ENCODE results near the gene ACTG1. TPM values are rescaled to one million over a fixed set of nuclear protein-coding genes. Genes with fewer than 3 reads are reported as not detected.

ACTG1 gene
- total and polyA plus RNA-seq, 4 donors: 1,438 to 2,547 (median 2,309) TPM

DNA sequence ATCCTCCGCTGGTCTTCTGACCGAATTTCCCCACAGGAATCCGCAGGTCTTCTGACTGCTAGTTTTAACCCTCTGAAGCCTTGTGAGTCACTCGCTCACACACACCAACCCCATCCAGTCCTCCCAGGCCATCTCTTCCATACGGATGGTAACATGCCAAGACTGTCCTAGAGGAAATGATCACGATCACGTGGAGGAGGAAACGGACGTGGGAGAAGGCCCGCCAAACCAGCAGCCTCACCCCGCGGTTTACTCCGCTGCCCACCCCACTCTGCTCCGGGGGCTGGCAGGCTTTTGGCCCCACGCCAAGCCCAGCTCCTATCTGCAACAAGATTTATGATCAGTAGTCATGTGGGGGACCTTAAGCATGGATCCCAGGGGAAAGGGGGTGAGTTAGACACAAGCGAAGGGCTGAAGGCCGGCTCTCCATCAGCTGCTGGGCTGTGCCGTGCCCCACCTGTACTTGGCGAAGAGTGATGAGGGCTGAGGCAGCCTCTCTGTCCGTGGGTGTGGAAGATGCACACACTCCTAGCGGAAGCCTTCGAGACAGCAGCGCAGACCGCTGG lies 41.1 kb upstream of the ACTG1 start:
- Histone ChIP-seq H3K4me1 (ENCODE audit: control insufficient read depth in 1 of 2, insufficient read depth in 2 of 2, low read length in 2 of 2) (no peaks in the 10 kb centered on the region), H3K27ac (ENCODE audit: low read depth in 1 of 2, low read length in 2 of 2) (peak overlapping the region in 1 of 2 donors; percentile 69), H3K4me3 (ENCODE audit: low read length in 2 of 2) (peak overlapping the region in 1 of 2 donors; percentile 66), H3K27me3 (ENCODE audit: control insufficient read depth in 1 of 2, insufficient read depth in 2 of 2, low read length in 1 of 2) (no peaks in the 10 kb centered on the region), H3K9me3 (ENCODE audit: control insufficient read depth, low read length) (no peaks in the 10 kb centered on the region), H3K36me3 (ENCODE audit: control insufficient read depth in 1 of 2, insufficient read depth in 2 of 2, low read length in 1 of 2) (no peaks in the 10 kb centered on the region)
- no peak for DNase-seq
- ATAC-seq (ENCODE audit: low FRiP score): peak; percentile 3
- intact Hi-C loops (cut with DNase I): loop anchor here (2.0 to 5.0 kb wide), 4 partner anchors 13 to 261 kb away; no protein-coding TSS in a partner anchor
- 19 to 21% methylated on average over 24 of the region's 24 CpGs for WGBS, 2 donors

DNA sequence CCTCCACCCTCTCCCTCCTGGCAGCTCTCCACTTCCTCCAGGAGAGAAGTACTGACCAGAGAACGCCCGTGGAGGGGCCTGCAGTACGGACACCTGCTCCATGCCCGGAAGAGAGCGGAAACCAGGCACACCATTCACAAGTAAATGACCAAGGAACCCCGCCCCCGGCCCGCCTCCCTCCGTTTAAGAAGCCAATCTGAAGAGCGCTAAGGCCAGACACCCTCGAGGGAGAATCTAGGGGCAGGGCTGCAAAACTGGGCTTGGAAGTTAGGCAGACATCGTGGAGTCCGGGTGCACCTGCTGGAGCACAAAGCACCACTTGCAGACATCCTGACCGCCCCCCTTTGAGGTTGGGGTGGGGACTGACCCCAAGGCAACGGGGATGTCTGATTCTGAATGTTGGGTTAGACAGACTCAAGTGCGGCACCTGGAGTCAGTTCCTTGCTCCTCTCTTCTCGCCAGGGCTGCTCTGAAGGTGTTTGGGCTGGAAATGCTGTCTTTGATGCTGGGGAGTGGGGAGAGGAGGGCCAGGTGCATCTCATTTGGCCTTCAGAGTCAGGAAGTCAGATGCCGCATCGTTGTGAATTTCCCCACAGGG lies 40.5 kb upstream of the ACTG1 start:
- peak; percentile 77 for ATAC-seq (ENCODE audit: low FRiP score)
- intact Hi-C loops (cut with DNase I): loop anchor here (2.0 to 5.0 kb wide), 4 partner anchors 14 to 261 kb away; no protein-coding TSS in a partner anchor
- H3K27ac ChIP-seq (ENCODE audit: low read depth in 1 of 2, low read length in 2 of 2): peak overlapping the region in 1 of 2 donors; percentile 79
- no peaks in the 10 kb centered on the region for H3K9me3 ChIP-seq (ENCODE audit: control insufficient read depth, low read length)
- peak overlapping the region; percentile 39 to 66 for H3K4me3 ChIP-seq (ENCODE audit: low read length in 2 of 2)
- H3K4me1 ChIP-seq (ENCODE audit: control insufficient read depth in 1 of 2, insufficient read depth in 2 of 2, low read length in 2 of 2): no peaks in the 10 kb centered on the region
- peak; percentile 77 to 90 for DNase-seq
- 1 to 2% methylated on average over 18 to 19 of the region's 19 CpGs for WGBS, 2 donors
- no peaks in the 10 kb centered on the region for H3K27me3 ChIP-seq (ENCODE audit: control insufficient read depth in 1 of 2, insufficient read depth in 2 of 2, low read length in 1 of 2)
- H3K36me3 ChIP-seq (ENCODE audit: control insufficient read depth in 1 of 2, insufficient read depth in 2 of 2, low read length in 1 of 2): no peaks in the 10 kb centered on the region

DNA sequence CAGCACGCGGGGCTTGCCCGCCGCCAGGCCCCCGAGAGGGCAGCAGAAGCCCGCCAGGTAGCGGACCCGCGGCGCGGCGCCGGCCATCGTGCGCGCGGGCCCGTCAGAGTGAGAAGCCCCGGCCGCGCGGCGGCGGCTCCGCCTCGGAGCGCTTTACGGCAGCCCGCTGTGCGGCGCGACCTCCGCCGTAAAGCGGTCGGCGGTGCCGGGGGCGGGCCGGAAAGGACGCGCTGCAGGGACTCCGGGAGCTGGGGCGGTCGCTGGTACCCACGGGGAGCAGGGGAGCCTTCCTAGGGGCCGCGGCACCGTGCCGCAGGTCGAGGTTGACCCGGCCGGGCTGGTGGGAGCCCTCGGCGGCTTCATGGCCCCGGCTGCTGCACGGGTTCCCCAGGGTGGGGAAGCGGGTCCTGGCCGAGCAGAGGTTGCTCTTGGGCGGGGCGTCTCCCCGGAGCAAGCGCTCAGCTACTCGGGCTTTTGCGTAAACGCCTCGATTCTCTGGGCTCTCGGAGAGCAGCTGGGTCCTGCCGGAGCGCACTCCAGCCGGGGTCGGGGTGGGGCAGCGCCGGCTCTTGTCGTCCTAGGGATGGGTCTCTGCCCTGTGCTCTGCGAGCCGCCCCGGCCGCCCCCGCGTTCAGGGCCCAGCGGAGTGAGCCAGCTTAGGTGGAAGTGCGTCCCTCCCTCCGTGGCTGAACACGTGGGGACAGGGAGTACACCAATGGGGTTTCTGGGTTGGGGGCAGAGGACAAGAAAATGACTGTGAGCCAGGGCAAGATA lies 39.8 kb upstream of the ACTG1 start, which contains the start of gene FAAP100:
TSS of gene FAAP100 (minus strand) at position 110 of the 774 bp plus-strand sequence. CDS start at position 87, 23 bp downstream.
- 0% methylated on average over 76 to 85 of the region's 85 CpGs for WGBS, 2 donors
- Histone ChIP-seq H3K4me1 (ENCODE audit: control insufficient read depth in 1 of 2, insufficient read depth in 2 of 2, low read length in 2 of 2) (no peaks in the 10 kb centered on the region), H3K27ac (ENCODE audit: low read depth in 1 of 2, low read length in 2 of 2) (peak within 1 kb of the TSS in 1 of 2 donors; percentile 79), H3K4me3 (ENCODE audit: low read length in 2 of 2) (peak within 1 kb of the TSS; percentile 39 to 66), H3K27me3 (ENCODE audit: control insufficient read depth in 1 of 2, insufficient read depth in 2 of 2, low read length in 1 of 2) (no peaks in the 10 kb centered on the region), H3K9me3 (ENCODE audit: control insufficient read depth, low read length) (no peaks in the 10 kb centered on the region), H3K36me3 (ENCODE audit: control insufficient read depth in 1 of 2, insufficient read depth in 2 of 2, low read length in 1 of 2) (no peaks in the 10 kb centered on the region)
- ATAC-seq (ENCODE audit: low FRiP score): peak; percentile 90
- intact Hi-C loops (cut with DNase I): loop anchor here (2.0 to 5.0 kb wide), 4 partner anchors 14 to 260 kb away; no protein-coding TSS in a partner anchor
- peak; percentile 86 to 93 for DNase-seq

DNA sequence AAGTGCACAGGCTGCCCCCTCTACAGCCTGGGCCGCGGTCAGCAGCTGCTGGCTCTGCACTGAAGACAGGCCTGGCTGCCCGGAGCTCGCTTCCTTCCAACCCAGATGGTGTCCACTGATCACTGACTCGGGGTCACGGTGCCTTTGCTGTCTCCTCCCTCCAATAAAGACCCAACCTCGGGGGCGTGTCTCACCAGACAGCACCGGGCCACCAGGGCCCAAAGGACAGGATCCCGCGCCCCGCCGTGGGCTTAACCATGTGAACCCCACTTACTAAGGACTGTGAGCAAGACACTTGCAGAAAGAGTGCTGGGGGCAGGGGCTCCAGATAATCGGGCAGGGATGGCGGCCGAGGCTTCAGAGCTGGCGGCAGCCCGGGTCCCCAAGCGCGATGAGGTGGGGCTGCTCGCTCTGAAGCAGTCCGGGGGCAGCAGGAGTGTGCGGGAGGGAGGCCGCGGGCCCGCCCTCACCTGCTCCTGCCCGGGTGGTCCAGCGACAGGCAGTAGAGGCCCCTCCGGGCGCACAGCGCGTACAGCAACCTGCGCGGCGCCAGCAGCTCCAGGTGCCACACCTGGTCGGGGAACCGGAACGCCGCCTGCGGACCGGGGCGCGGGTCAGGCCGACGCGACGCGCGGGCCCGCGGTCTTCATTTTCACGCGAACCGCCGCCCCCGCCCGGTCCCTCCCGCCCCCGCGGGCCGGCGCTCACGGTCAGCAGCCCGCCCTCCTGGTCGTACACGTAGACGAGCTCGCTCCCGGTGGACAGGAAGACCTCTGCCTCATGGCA lies 39.1 kb upstream of the ACTG1 start:
- peak overlapping the region; percentile 39 to 66 for H3K4me3 ChIP-seq (ENCODE audit: low read length in 2 of 2)
- H3K9me3 ChIP-seq (ENCODE audit: control insufficient read depth, low read length): no peaks in the 10 kb centered on the region
- H3K4me1 ChIP-seq (ENCODE audit: control insufficient read depth in 1 of 2, insufficient read depth in 2 of 2, low read length in 2 of 2): no peaks in the 10 kb centered on the region
- H3K27me3 ChIP-seq (ENCODE audit: control insufficient read depth in 1 of 2, insufficient read depth in 2 of 2, low read length in 1 of 2): no peaks in the 10 kb centered on the region
- no peaks in the 10 kb centered on the region for H3K36me3 ChIP-seq (ENCODE audit: control insufficient read depth in 1 of 2, insufficient read depth in 2 of 2, low read length in 1 of 2)
- no peak overlapping the region for H3K27ac ChIP-seq (ENCODE audit: low read depth in 1 of 2, low read length in 2 of 2)
- intact Hi-C loops (cut with DNase I): loop anchor here (2.0 to 5.0 kb wide), 4 partner anchors 15 to 259 kb away; no protein-coding TSS in a partner anchor
- DNase-seq (no peak), ATAC-seq (ENCODE audit: low FRiP score) (no peak)
- 0% methylated on average over 31 to 69 of the region's 69 CpGs for WGBS, 2 donors

DNA sequence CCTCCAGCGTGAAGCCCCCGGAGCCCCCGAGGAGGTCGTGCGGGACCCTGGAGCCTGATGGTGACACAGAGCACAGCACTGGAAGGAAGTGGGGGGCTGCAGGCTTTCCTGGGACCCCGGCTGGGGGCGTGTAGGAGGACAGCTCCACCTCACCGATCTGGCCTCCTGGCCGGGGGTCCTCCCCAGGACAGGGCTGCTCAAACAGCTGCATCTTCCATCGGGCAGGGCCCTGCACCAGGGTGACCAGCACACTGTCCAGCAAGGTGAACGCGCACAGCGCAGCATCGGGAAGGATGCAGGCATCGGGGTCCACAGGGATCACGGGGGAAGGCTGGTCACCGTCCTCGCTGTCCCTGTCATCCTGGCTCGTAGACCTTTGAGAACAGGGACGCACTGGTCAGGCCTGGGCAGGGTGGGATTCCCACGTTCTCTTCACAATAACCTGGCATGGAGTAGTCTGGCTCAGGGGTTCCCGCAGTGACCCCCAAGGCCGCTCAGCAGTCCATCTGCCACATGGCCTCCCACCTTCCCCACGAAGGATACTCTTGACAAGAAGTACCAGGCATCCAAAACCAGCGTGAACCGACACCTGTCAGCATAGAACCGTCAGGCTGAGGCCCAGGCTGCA lies 38.3 kb upstream of the ACTG1 start:
- H3K27me3 ChIP-seq (ENCODE audit: control insufficient read depth in 1 of 2, insufficient read depth in 2 of 2, low read length in 1 of 2): no peaks in the 10 kb centered on the region
- no peaks in the 10 kb centered on the region for H3K36me3 ChIP-seq (ENCODE audit: control insufficient read depth in 1 of 2, insufficient read depth in 2 of 2, low read length in 1 of 2)
- DNase-seq: no peak
- WGBS, 2 donors: 75 to 79% methylated on average over 27 of the region's 27 CpGs
- peak overlapping the region in 1 of 2 donors; percentile 66 for H3K4me3 ChIP-seq (ENCODE audit: low read length in 2 of 2)
- intact Hi-C loops (cut with DNase I): loop anchor here in 1 of 2 donors (5.0 kb wide), 1 partner anchor 259 kb away; no protein-coding TSS in a partner anchor
- H3K4me1 ChIP-seq (ENCODE audit: control insufficient read depth in 1 of 2, insufficient read depth in 2 of 2, low read length in 2 of 2): no peaks in the 10 kb centered on the region
- H3K9me3 ChIP-seq (ENCODE audit: control insufficient read depth, low read length): no peaks in the 10 kb centered on the region
- no peak overlapping the region for H3K27ac ChIP-seq (ENCODE audit: low read depth in 1 of 2, low read length in 2 of 2)
- no peak for ATAC-seq (ENCODE audit: low FRiP score)

DNA sequence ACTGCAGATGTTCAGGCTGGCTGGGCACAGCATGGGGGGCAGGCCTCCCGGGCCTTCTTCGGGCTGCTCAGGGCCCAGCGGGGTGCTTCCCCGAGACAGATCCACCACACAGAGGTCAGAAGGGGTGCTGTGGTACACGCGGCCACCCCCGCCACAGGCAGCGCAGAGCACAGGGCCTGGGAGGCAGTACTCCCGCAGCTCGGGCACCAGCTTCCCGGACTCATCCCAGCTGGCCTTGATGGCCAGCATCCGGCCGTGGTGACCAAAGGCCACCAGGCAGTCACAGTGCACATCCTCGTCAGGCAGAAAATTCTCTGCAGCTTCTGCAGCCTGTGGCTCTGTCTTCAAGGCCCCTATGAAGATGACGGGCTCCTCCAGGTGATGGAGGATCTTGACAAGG lies 37.7 kb upstream of the ACTG1 start:
- DNase-seq (no peak), ATAC-seq (ENCODE audit: low FRiP score) (no peak)
- Histone ChIP-seq H3K27me3 (ENCODE audit: control insufficient read depth in 1 of 2, insufficient read depth in 2 of 2, low read length in 1 of 2) (no peaks in the 10 kb centered on the region), H3K9me3 (ENCODE audit: control insufficient read depth, low read length) (no peaks in the 10 kb centered on the region), H3K27ac (ENCODE audit: low read depth in 1 of 2, low read length in 2 of 2) (no peak overlapping the region), H3K4me1 (ENCODE audit: control insufficient read depth in 1 of 2, insufficient read depth in 2 of 2, low read length in 2 of 2) (no peaks in the 10 kb centered on the region), H3K4me3 (ENCODE audit: low read length in 2 of 2) (no peak overlapping the region), H3K36me3 (ENCODE audit: control insufficient read depth in 1 of 2, insufficient read depth in 2 of 2, low read length in 1 of 2) (no peaks in the 10 kb centered on the region)
- whole genome bisulfite sequencing, 2 donors: 91% methylated on average over 15 of the region's 15 CpGs
- intact Hi-C loops (cut with DNase I): loop anchor here in 1 of 2 donors (5.0 kb wide), 1 partner anchor 258 kb away; no protein-coding TSS in a partner anchor

DNA sequence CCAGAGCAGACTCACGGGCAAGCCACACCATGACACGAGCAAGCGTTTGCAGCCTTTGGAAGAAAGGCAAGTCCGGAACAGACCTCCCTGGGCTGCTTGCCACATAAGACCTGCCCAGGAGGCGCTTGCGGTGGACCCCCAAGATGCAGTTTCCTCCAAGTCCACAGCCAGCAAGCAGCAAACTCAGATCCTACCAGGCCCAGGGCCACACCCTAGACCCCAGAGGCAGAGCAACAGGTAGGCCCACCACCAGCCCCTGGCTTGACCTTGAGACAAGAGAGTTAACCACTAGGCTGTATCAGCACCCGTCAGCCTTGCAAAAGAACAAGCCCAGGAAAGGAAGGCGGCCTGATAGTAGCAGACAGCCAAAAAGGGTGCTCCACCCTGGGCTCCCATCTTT lies 37.2 kb upstream of the ACTG1 start:
- no peak overlapping the region for H3K4me3 ChIP-seq (ENCODE audit: low read length in 2 of 2)
- 88 to 90% methylated on average over 8 of the region's 8 CpGs for WGBS, 2 donors
- intact Hi-C loops (cut with DNase I): loop anchor here in 1 of 2 donors (5.0 kb wide), 1 partner anchor 258 kb away; no protein-coding TSS in a partner anchor
- DNase-seq (no peak), ATAC-seq (ENCODE audit: low FRiP score) (no peak)
- H3K9me3 ChIP-seq (ENCODE audit: control insufficient read depth, low read length): no peaks in the 10 kb centered on the region
- no peaks in the 10 kb centered on the region for H3K27me3 ChIP-seq (ENCODE audit: control insufficient read depth in 1 of 2, insufficient read depth in 2 of 2, low read length in 1 of 2)
- H3K27ac ChIP-seq (ENCODE audit: low read depth in 1 of 2, low read length in 2 of 2): no peak overlapping the region
- H3K36me3 ChIP-seq (ENCODE audit: control insufficient read depth in 1 of 2, insufficient read depth in 2 of 2, low read length in 1 of 2): no peaks in the 10 kb centered on the region
- H3K4me1 ChIP-seq (ENCODE audit: control insufficient read depth in 1 of 2, insufficient read depth in 2 of 2, low read length in 2 of 2): no peaks in the 10 kb centered on the region

Measured in aorta (tissue), 5 donors.